22Rv1 (cell line): ENCODE data around the gene CPNE2.
"Not testable (repeated sequence)": the region's sequence is repeated elsewhere in the genome, so short reads cannot be mapped to it uniquely, and the experiment has no call there.

Experiments
- H3K27ac ChIP-seq: fragments of 450-650 bp; 2 replicates; pipeline ENCODE4 v1.5.1; 2017
- CTCF ChIP-seq: fragments of 450-650 bp; IDR thresholded peaks from 2 replicates; pipeline ENCODE4 v1.5.1; 2017; ENCODE audit warnings: mild to moderate bottlenecking
- ZFX ChIP-seq: fragments of 450-650 bp; IDR thresholded peaks from 2 replicates; pipeline ENCODE4 v1.6.1; 2017; ENCODE audit warnings: antibody characterized with exemption, borderline replicate concordance

The CPNE2 gene

GRCh38 chr16:57061084-57061905 lies 31.1 kb upstream of the CPNE2 start:
- TF ChIP-seq CTCF: no peak
- TF ChIP-seq ZFX: no peak
- H3K27ac ChIP-seq: no peak overlapping the region

- TF ChIP-seq CTCF: no peak
- TF ChIP-seq ZFX: no peak
- H3K27ac ChIP-seq: no peak overlapping the region
Measured at GRCh38 chr16:57062329-57062728, 30.1 kb upstream of the CPNE2 start.

- H3K27ac ChIP-seq: not testable (repeated sequence)
Measured at GRCh38 chr16:57063189-57063588, 29.2 kb upstream of the CPNE2 start.

- TF ChIP-seq ZFX (no peak), CTCF (no peak)
- H3K27ac ChIP-seq: no peak overlapping the region
Measured at GRCh38 chr16:57064995-57065394, 27.4 kb upstream of the CPNE2 start.

- TF ChIP-seq ZFX (no peak), CTCF (no peak)
- H3K27ac ChIP-seq: no peak overlapping the region
Measured at GRCh38 chr16:57066625-57067024, 25.8 kb upstream of the CPNE2 start.

GRCh38 chr16:57067347-57067746 lies 25.0 kb upstream of the CPNE2 start:
- H3K27ac ChIP-seq: no peak overlapping the region
- no peak for TF ChIP-seq CTCF
- TF ChIP-seq ZFX: no peak

- no peak for TF ChIP-seq CTCF
- TF ChIP-seq ZFX: no peak
- H3K27ac ChIP-seq: no peak overlapping the region
Measured at GRCh38 chr16:57069053-57069452, 23.3 kb upstream of the CPNE2 start.
